ENCODE results near the gene CRYGS.
A peak's percentile ranks its signal among the peaks of the same experiment; 100 is the strongest.
"Not testable (repeated sequence)": the region's sequence is repeated elsewhere in the genome, so short reads cannot be mapped to it uniquely, and the experiment has no call there.

The CRYGS gene

DNA sequence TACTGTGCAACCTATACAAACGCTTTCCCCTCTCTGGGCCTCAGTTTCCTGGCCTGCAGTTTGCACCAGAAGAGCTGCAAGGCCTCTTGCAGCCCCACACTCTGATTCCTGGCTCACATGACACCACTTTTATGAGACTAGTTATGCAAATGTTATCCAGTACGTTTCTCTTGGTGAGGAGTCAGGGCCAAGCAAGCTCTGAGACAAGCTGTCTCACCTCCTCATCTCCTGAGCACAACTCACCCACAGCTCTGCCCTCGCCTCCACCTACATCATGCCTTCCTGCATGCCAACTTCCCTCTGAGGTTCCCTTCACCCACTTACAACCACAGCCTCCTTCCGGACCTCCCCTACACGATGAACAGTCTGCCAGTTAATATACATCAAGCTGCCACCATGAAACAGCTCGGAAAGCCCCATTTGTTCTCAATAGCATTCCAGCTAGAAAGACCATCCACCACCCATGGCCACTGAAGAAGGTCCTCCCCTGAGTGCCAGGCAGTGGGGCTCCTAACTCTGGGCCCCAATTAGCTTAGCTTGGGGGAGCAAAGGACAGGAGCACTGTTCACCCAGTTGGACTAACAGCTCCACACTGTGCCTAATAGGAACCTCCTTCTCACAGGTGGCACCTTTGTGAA, 25.0 kb downstream of the CRYGS start:
- DNase-seq (ENCODE audit: low read depth): no peak

DNA sequence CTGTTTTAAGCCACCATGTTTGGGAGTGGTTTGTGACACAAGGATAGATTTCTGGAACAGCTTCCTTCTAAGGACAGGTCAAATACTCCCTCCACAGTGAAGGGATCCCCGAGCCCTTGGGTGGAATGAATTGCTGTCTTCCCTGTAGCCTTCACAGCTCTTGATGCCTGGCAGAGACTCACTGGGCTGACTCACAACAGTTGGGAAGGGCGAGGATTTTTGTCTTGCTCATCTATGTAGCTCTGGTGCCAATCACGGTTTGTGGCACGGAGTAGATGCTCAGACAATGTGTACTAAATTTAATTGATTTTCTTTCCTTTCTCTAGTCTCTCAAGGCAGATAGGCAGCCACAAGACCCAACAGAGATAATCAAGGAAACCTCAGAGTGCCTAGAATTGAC, 27.0 kb downstream of the CRYGS start:
- no peak for DNase-seq (ENCODE audit: low read depth)

DNA sequence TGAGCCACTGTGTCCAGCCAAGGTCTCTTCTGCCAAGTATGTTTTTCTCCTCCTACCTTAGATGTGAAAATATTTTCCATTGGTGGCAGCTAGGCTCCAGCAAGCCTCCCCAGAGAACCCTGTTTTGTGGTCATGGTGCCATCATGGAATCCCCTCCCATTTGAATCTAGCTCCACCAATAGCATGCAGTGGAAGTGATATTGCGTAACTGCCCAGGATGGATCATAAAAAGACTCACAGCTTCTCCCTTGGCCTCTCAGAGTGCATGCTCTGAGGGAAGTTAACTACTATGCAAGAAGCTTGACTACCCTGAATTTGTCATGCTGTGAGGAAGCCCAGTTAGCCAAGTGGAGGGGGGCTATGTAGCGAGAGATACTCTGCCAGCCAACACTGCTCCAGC, 27.5 kb downstream of the CRYGS start:
- DNase-seq (ENCODE audit: low read depth): no peak

DNA sequence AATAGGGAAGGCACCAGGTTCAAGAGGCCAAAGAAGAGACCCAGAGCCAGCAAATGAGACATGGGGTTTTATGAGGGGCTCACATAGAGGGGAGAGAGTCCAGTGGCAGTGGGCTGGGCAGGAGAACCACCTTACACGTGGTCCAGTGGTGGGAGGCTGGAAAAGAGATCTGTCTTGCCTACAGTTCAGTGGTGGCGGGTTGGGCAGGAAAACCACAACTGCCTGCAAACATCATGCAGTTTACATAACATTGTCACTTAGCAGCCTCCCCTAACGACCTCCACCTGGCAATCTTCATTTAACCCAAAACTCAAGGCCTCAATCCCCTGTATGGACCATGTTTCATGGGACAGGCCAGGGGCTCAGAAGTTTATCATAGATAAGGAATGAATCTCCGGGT, 29.1 kb downstream of the CRYGS start:
- no peak for DNase-seq (ENCODE audit: low read depth)

DNA sequence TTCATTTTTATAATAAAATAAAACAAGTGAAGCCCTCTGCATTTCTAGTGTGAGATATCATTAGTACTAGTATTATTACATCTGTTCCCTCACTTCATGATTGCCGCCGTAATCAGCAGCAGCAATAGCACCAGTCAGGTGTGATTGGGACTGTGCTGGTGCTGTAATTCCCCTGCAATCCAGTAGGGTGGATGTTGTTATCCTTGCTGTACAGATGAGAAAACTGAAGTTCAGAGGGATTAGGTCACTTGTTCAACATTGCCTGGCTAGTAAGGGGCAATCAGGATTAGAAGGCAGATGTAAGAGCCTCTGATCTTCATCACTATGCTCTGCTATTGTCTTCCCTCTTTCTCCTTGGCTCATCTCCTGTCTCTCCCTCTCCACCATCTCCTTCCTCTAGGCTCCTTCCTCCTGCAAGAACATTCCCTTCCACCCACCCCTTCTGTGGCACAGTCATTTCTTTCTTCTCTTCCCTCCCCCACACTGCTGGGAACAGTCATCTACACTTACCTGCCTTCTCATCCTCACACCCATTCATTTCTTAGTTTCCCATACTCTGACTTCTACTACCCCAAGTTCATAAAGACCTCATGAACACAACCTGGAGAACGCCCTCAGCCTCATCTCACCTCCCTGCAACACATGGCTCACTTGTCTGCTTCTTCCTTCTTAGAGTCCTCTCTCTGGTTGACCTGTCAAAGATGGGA, 29.7 kb downstream of the CRYGS start:
- DNase-seq (ENCODE audit: low read depth): peak; percentile 13

DNA sequence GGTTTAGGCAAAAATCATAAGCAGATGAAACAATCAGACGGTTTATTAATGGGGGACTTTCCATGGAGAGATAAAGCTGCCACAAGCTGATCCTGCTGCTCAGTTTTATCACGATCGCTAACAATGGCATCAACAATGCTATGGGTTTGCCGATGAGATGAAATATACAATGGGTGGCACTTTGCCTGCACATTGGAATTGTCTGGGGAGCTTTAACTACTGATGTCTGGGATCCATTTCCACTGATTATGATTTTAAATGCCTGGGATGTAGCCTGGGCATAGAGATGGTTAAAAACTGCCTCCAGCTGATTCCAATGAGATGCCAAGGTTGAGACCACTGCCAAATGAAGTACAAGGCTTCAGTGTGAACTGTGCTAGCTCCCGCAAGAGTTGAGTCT, 30.8 kb downstream of the CRYGS start:
- DNase-seq (ENCODE audit: low read depth): no peak

DNA sequence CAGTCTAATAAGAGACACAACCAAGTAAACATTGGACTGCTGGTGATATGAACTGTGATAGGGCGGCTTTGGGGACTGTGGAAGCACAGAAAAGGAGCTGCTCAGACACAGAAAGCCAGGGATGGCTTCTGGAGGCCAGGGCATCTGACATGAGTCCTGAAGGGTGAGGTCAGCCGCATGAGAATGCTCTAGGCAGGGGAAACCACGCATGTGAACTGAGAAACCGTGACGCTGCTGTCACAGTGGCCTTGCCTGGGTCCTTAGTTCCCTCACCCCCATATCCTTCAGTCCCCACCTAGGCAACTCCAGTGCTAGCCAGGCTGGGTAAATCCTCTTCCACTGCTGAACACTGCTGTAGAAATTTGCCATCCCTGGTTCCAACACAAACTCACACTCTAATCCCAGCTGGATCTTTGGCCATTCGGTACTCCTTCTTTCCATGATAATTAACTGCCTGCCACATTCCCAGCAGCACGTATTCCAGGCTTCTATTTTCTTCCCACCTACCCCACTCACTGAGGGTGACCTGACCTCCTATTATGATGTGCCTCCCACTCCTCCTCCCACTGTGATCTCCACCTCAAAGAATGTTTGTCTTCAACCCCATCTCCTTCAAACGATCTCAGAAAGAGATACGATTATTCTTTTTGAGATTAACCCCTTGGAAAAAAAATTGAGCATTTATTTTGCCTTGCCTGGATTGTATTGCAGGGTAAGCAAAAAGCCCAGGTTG, 31.4 kb downstream of the CRYGS start:
- DNase-seq (ENCODE audit: low read depth): no peak

DNA sequence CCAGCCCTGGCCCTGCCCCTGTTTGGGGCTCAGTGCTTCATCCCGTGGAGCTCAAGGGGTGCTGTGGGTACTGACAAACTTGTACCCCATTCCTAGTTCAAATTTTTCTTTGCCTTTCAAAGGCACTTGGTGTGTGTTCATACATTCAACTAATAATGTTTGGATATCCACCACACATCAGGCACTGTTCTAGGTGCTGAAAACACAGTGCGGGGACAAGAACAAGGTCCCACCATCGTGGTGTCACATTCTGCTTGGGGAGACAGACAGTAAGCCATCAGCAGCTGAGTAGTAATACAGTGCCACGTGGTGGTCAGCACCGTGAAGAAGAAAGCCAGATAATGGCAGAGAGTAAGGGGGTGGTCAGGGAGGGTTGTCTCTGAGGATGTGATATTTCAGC, 32.5 kb downstream of the CRYGS start:
- DNase-seq (ENCODE audit: low read depth): no peak

DNA sequence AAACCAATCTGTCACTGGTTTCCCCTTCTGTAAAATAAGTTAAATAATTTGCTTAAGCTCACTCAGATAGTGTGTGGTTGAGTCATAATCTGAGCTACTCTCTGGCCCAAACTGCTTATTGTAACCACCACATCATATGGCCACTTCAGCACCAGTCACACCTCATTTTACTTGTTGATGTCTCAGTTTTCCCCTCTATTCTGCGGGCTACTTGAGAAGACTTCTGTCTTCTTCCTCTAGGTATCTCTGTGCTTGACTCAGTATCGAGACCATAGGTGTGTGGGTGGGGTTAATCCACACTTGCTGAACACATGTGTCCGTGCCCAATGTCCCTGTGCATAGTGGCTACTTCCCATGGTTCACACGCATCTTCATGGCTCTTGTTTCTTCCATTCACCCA, 32.9 kb downstream of the CRYGS start:
- no peak for DNase-seq (ENCODE audit: low read depth)

DNA sequence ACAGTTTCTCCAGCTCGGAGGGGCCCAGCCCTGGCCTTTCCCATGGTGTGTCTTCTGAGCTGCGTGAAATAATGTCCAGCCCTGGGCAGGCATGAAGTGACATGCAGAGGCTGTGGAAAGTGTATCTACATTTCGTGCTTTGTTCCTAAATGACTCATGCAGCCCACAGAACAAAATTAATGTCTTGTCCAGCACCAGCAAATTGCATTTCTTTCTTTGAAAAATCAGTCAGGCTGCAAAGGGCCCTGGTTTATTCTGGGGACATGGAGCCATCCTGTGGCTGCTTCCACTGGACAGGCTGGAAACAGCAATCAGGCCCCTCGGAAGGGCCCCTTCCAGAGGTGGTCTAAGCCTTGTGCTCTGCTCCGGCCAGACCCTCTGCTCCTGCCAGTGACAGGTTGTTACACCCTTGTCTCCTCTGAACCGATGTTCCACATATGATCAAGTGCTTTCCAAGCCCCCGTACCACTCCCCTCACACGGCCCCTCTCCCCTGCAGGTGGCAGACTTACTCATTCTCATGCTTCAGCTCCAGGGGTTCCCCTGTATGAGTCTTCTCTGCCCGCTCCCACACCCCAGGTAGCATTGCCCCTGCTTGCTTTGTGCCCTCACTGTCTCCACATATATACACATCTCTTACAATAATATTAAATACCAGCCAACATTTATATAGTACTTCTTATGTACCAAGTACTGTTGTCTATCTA, 33.7 kb downstream of the CRYGS start:
- peak; percentile 10 for DNase-seq (ENCODE audit: low read depth)

DNA sequence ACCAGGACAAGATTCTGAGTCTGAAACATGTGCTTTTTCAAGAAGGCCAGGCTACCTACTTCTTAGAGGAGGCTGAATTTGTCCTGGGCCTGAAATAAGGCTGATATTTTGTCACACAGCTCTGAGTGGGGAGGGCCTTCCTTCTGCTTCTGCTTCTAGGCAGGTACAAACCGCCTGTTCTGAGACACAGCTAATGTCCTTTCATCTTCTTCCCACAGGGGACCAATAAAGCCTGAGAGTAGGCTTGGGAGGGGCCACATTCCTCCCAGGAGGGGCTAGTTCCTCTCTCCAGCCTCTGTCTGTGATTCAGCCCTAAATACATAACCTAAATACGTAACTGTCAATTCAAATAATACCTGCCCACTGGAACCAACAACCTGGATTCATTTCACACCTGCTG, 34.8 kb downstream of the CRYGS start:
- no peak for DNase-seq (ENCODE audit: low read depth)

DNA sequence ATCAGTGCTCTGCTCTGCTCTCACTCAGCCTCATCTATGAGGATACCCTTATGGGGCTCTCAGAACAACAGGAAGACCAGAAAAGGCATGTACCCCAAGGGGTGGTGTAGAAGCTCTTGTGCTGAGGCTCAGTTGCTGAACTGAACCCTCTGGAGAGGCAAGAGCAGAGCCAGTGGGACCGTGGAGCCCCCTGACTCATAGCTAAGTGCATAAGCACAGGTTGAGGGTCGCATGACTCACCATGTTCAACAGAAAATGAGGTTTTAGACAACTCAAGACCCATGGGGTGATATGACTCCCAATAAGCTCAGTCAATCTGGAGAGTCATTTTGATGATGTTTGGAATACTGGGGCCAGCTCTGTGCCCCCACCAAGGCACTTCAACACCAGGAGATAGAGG, 37.3 kb downstream of the CRYGS start:
- DNase-seq (ENCODE audit: low read depth): no peak

DNA sequence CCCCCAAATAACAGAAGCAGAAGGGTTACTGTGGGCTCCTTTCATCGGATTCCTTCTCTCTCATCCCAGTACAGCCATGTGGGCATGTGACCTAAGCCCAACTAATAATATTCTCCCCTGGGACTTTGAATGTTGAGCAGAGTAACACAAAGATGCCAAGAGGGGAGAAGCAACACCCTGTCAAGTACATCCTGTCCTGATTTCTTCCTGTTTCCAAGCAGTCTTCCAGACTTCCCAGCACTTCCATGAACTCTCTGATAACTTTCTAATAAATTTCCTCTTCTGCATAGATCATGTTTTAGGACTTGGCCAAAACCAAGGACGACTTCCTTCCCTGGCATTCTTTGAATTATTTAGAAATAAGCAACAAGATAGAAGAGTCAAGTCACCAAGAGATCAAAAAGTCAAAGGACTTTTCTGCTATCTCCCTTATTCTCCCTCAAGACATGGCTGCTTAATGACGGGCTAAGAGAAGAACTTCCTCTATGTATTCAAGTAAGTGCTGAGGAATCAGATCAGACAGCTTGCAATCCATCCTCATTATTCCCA, 37.9 kb downstream of the CRYGS start:
- DNase-seq (ENCODE audit: low read depth): no peak

DNA sequence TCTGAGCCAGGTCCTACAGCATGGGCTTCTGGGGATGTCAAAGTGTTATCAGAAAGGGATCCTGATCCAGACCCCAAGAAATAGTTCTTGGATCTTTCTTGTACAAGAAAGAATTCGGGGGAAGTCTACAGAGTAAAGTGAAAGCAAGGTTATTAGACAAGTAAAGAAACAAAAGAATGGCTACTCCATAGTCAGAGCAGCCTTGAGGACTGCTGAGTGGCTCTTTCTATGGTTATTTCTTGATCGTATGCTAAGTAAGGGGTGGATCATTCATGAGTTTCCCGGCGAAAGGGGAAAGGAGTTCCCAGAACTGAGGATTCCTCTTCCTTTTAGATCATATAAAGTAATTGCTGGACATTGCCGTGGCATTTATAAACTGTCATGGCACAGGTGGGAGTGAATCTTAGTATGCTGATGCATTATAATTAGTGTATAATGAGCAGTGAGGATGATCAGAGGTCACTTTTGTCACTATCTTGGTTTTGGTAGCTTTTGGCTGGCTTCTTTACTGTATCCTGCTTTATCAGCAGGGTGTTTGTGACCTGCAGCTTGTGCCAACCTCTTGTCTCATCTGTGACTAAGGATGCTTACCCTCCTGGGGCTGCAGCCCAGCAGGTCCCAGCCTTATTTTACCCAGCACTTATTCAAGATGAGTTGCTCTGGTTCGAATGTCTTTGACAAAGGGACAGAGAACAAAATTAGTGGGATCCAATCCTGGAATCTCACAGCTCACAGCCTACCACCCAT, 41.0 kb downstream of the CRYGS start:
- no peak for DNase-seq (ENCODE audit: low read depth)

DNA sequence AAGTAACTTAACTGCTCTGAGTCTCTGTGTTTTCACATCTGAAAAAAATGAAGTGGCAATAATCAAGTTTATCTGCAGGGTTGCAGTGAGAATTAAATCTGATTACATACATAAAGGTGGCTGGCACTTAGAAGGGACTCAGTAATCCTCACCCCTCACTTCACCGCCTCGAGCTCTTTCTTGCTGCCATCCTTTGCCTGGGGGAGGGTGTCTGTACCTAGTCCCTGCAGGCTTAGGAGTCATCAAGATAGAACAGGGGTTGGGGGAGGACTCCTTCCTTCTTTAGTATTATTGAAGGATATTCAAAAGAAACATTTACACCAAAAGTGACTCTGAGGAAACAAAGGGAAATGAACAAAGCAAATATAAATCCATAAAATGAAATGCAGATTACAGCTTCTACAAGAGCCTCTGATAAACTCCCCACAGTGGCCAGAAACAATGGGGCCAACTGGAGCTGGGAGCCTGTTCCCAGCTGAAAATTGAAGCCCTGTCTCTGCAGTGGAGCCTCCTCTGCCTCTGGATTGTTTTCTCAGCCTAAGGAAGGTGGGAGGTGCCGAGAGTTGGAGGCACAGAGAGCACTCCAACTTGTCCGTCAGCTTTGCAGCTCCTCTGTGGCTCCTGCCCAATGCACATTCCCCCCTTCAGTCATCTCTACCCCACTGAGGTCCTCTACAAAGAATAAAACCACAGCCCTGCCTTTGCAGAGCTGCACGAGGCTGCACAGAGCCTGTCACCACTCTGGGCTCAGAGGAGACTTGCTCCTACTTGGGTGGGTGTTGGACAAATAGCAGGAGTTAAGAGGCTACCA, 41.8 kb downstream of the CRYGS start:
- no peak for DNase-seq (ENCODE audit: low read depth)

DNA sequence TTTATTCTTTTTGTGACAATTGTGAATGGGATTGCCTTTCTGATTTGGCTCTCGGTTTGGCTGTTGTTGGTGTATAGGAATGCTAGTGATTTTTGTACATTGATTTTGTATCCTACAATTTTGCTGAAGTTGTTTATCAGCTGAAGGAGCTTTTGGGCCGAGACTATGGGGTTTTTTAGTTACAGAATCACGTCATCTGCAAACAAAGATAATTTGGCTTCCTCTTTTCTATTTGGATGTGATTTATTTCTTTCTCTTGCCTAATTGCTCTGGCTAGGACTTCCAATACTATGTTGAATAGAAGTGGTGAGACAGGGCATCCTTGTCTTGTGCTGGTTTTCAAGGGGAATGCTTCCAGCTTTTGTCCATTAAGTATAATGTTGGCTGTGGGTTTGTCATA, 44.2 kb downstream of the CRYGS start:
- not testable (repeated sequence) for DNase-seq (ENCODE audit: low read depth)

DNA sequence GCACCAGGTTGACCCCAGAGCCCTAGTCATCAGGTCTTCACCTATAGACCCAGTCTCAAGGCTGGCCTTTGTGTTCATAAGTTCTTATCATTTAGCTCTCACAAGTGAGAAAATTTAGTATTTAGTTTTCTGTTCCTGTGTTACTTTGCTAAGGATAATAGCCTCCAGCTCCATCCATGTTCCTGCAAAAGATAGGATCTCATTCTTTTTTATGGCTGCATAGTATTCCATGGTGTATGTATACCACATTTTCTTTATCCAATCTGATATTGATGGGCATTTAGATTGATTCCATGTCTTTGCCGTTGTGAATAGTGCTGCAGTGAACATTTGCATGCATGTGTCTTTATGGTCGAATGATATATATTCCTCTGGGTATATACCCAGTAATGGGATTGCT, 46.2 kb downstream of the CRYGS start:
- not testable (repeated sequence) for DNase-seq (ENCODE audit: low read depth)

DNA sequence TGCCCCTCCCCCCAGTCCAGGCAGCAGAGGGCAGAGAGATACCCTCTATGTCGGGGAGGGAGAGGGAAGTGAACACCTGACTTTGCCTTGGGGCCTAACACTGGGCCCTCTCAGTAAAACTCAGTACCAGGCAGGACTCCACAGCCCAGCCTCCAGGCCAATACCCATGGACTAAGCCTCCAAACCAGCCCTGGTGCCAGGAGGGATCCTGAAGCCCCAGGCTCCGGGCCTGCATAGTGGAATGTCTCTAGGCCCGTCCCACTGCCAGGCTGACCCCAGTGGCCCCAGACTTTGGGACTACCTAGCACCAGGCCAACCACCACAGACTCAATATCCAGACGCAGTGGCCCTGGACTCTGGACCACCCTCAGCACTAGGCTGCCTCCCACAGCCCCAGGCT, 46.6 kb downstream of the CRYGS start:
- no peak for DNase-seq (ENCODE audit: low read depth)

DNA sequence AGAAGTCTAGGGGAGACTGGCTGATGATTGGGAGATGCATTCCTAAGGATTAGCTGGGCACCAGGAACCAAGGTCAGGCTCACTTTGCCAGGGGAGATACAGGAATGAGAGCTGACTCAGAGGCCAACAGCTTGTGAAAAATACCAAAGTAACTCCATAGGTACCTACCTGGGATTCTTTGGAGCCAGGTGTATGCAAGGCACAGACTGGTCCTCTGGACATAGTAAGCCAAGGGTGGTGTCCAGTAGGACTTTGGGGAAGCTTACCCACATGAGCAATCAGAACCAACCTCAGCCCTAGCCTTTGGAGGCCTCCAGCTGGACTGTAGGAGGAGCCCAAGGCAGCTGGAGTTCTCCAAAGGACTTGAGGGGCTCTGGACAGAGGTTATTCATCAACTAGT, 47.5 kb downstream of the CRYGS start:
- no peak for DNase-seq (ENCODE audit: low read depth)

DNA sequence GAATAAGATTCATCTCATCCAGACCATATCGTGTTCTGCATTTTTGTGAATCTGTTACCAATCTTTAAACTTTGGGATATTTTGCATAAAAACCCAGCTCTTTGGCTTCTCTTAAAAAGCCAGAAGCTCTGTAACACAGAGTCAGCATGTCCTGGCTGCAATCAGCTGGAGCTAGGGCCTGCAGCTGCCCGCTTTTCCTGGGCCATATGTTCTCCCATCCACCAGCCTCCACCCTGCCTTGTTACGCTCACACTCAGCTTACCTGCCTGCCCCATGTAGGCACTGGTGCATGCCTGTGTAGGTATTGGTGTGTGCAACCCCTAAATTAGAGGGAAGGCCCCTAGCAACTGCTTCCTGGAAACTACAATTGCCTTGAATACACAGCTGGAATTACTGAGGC, 48.2 kb downstream of the CRYGS start:
- no peak for DNase-seq (ENCODE audit: low read depth)

Measured in amniotic epithelial cell (primary cell).